GM12878 (cell line): ENCODE measurements around the gene SLC25A17.

Experiments
- NFYA ChIP-seq: IDR thresholded peaks from 2 replicates; pipeline ENCODE4 v1.6.1; 2011; ENCODE audit warnings: low read depth, mild to moderate bottlenecking, low read length, improper control_type of control experiment, borderline replicate concordance
- PAX5 ChIP-seq: IDR thresholded peaks from 2 replicates; pipeline ENCODE4 v1.6.1; 2011; ENCODE audit warnings: low read depth, low read length, borderline replicate concordance
- RCOR1 ChIP-seq: conservative IDR thresholded peaks from 2 replicates; pipeline ENCODE4 v1.6.1; 2012; ENCODE audit warnings: low read depth, low read length, improper control_type of control experiment
- TF ChIP-seq, protein P1 (sequence below): IDR thresholded peaks from 2 replicates; pipeline ENCODE4 v1.6.1; 2011; ENCODE audit warnings: low read depth, mild to moderate bottlenecking, low read length, moderate library complexity, borderline replicate concordance; ENCODE audit errors: extremely low read depth
- TF ChIP-seq, protein P2 (sequence below): IDR thresholded peaks from 2 replicates; pipeline ENCODE4 v1.6.1; 2011; ENCODE audit warnings: low read depth, low read length, improper control_type of control experiment, borderline replicate concordance

- no peak for TF ChIP-seq NFYA
- no peak for TF ChIP-seq RCOR1
- no peak for TF ChIP-seq PAX5
- TF ChIP-seq, protein P1, sequence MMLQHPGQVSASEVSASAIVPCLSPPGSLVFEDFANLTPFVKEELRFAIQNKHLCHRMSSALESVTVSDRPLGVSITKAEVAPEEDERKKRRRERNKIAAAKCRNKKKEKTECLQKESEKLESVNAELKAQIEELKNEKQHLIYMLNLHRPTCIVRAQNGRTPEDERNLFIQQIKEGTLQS = no peak
- TF ChIP-seq, protein P2, sequence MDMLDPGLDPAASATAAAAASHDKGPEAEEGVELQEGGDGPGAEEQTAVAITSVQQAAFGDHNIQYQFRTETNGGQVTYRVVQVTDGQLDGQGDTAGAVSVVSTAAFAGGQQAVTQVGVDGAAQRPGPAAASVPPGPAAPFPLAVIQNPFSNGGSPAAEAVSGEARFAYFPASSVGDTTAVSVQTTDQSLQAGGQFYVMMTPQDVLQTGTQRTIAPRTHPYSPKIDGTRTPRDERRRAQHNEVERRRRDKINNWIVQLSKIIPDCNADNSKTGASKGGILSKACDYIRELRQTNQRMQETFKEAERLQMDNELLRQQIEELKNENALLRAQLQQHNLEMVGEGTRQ = no peak
These were observed 524 bp upstream of the SLC25A17 start for GRCh38 chr22:40819599-40820140.
